Measurements from ENCODE around the gene UBC.

DNA sequence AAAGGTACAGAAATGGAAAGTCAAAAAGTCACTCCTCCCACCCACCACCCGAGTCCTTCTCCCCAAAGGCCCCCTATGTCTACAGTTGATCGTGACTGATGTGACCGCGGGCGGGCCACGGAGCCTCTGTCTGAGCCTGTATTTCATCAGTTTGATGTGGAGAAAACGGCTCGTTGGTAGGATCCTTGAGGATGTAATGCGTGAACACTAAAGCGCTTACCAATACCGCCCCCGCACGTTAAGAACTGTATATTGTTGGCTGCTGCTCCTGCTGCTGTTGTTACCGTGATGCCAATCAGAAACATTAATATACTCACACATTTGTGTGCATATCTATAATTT, 24.6 kb upstream of the UBC start:
- TF ChIP-seq ATF3 (IDR thresholded peaks at IDR 0.05) (no peak), ZNF274 (IDR thresholded peaks at IDR 0.05; ENCODE audit: low read depth, low read length) (no peak), POLR2AphosphoS5 (IDR thresholded peaks at IDR 0.05; ENCODE audit: low read depth, low read length) (peak; percentile 38; the same call in 1 of the 2 replicates)
- TF ChIP-seq, protein P1, sequence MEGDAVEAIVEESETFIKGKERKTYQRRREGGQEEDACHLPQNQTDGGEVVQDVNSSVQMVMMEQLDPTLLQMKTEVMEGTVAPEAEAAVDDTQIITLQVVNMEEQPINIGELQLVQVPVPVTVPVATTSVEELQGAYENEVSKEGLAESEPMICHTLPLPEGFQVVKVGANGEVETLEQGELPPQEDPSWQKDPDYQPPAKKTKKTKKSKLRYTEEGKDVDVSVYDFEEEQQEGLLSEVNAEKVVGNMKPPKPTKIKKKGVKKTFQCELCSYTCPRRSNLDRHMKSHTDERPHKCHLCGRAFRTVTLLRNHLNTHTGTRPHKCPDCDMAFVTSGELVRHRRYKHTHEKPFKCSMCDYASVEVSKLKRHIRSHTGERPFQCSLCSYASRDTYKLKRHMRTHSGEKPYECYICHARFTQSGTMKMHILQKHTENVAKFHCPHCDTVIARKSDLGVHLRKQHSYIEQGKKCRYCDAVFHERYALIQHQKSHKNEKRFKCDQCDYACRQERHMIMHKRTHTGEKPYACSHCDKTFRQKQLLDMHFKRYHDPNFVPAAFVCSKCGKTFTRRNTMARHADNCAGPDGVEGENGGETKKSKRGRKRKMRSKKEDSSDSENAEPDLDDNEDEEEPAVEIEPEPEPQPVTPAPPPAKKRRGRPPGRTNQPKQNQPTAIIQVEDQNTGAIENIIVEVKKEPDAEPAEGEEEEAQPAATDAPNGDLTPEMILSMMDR (IDR thresholded peaks at IDR 0.05 in 2 of 3, conservative IDR thresholded peaks at IDR 0.05 in 1 of 3; ENCODE audit: borderline replicate concordance in 1 of 3, insufficient read depth in 1 of 3, low read depth in 2 of 3, low read length in 2 of 3) = peak in 2 of 3 experiments; percentile 19 to 49; a peak in 3 of 6 replicates
- TF ChIP-seq, protein P2, sequence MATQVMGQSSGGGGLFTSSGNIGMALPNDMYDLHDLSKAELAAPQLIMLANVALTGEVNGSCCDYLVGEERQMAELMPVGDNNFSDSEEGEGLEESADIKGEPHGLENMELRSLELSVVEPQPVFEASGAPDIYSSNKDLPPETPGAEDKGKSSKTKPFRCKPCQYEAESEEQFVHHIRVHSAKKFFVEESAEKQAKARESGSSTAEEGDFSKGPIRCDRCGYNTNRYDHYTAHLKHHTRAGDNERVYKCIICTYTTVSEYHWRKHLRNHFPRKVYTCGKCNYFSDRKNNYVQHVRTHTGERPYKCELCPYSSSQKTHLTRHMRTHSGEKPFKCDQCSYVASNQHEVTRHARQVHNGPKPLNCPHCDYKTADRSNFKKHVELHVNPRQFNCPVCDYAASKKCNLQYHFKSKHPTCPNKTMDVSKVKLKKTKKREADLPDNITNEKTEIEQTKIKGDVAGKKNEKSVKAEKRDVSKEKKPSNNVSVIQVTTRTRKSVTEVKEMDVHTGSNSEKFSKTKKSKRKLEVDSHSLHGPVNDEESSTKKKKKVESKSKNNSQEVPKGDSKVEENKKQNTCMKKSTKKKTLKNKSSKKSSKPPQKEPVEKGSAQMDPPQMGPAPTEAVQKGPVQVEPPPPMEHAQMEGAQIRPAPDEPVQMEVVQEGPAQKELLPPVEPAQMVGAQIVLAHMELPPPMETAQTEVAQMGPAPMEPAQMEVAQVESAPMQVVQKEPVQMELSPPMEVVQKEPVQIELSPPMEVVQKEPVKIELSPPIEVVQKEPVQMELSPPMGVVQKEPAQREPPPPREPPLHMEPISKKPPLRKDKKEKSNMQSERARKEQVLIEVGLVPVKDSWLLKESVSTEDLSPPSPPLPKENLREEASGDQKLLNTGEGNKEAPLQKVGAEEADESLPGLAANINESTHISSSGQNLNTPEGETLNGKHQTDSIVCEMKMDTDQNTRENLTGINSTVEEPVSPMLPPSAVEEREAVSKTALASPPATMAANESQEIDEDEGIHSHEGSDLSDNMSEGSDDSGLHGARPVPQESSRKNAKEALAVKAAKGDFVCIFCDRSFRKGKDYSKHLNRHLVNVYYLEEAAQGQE (IDR thresholded peaks at IDR 0.05; ENCODE audit: low read depth) = no peak
